ENCODE data around the gene TYRO3. TPM values are rescaled to one million over a fixed set of nuclear protein-coding genes. Genes with fewer than 3 reads are reported as not detected.
"Not testable (repeated sequence)": the region's sequence is repeated elsewhere in the genome, so short reads cannot be mapped to it uniquely, and the experiment has no call there.

TYRO3 gene
- polyA plus RNA-seq, 1 of the 3 experiments (the other 2 are of a cell fraction): 8.7 TPM

DNA sequence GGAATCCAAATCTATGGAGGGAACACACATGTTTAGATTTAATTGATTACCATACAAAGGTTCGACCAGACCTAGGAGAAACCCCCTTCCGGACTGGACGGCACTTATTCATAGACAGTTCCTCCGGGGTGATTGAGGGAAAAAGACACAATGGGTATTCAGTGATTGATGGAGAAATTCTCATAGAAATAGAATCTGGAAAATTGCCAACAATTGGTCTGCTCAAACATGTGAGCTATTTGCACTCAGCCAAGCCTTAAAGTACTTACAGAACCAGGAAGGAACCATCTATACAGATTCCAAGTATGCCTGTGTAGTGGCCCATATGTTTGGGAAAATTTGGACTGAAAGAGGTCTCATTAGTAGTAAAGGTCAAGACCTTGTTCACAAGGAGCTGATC, 30.0 kb downstream of the TYRO3 start:
- CTCF ChIA-PET: not testable (repeated sequence)

DNA sequence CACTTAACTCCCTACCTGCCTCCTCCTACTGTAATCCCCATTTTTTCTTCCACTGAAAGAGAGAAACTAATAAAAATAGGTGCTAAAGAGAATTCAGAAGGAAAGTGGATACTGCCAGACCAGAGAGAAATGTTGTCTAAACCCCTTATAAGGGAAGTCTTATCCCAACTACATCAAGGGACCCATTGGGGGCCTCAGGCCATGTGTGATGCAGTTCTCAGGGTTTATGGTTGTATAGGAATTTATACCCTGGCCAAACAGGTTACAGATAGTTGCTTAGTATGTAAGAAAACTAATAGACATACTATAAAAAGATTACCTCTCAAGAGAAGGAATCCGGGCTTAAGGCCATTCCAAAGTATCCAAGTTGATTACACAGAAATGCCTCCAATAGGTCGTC, 30.6 kb downstream of the TYRO3 start:
- H3K4me1 ChIP-seq (ENCODE audit: control insufficient read depth in 1 of 2, insufficient read depth in 2 of 2, low read depth in 1 of 2, low read length in 1 of 2); H4K20me1 ChIP-seq (ENCODE audit: insufficient read depth); H3K4me3 ChIP-seq (ENCODE audit: low read depth in 2 of 2, low read length in 1 of 2); CTCF ChIA-PET; H3K79me2 ChIP-seq (ENCODE audit: insufficient read depth); H3K9ac ChIP-seq; H3K27me3 ChIP-seq (ENCODE audit: insufficient read depth); H3K9me3 ChIP-seq; POLR2A ChIA-PET; H3K36me3 ChIP-seq (replicated peaks in 1 of 2; ENCODE audit: control insufficient read depth in 1 of 2, insufficient read depth in 2 of 2, low read length in 1 of 2); H3F3A ChIP-seq (replicated peaks; ENCODE audit: insufficient read depth); DNase-seq; H3K27ac ChIP-seq (ENCODE audit: low read depth in 2 of 2, low read length in 1 of 2); H3K9me2 ChIP-seq; H2AFZ ChIP-seq (ENCODE audit: low read depth); H3K4me2 ChIP-seq: not testable (repeated sequence)
- 53% methylated on average over 2 of the region's 2 CpGs for WGBS (ENCODE audit: low lambda C conversion rate)

More for the DNA sequence above, 30.0 kb downstream of the TYRO3 start:
- H2AFZ ChIP-seq (ENCODE audit: low read depth); H3K4me1 ChIP-seq (ENCODE audit: control insufficient read depth in 1 of 2, insufficient read depth in 2 of 2, low read depth in 1 of 2, low read length in 1 of 2); H3K9me3 ChIP-seq; H3K9me2 ChIP-seq; H3K27ac ChIP-seq (ENCODE audit: low read depth in 2 of 2, low read length in 1 of 2); H3K4me3 ChIP-seq (ENCODE audit: low read depth in 2 of 2, low read length in 1 of 2); H3K27me3 ChIP-seq (ENCODE audit: insufficient read depth); H3K36me3 ChIP-seq (replicated peaks in 1 of 2; ENCODE audit: control insufficient read depth in 1 of 2, insufficient read depth in 2 of 2, low read length in 1 of 2); H3F3A ChIP-seq (replicated peaks; ENCODE audit: insufficient read depth); DNase-seq; H4K20me1 ChIP-seq (ENCODE audit: insufficient read depth); H3K79me2 ChIP-seq (ENCODE audit: insufficient read depth); POLR2A ChIA-PET; H3K4me2 ChIP-seq; H3K9ac ChIP-seq: not testable (repeated sequence)
- 86% methylated on average over 4 of the region's 4 CpGs for WGBS (ENCODE audit: low lambda C conversion rate)

DNA sequence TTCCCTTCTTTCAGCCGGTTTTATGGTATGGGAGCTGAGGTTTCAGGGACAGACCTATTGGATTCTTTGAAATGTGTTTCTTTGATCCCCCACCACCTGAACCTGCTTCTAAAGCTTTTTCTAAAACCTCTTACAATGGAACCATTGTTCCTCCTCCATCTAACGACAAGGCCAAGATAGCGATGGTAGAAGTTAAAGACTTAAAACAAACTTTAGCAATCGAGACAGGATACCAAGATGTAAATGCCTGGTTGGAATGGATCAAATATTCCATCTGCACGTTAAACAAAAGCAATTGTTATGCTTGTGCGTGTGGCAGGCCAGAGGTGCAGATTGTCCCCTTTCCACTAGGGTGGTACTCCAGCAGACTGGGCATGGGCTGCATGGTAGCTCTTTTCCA, 32.2 kb downstream of the TYRO3 start:
- POLR2A ChIA-PET: not testable (repeated sequence)
- CTCF ChIA-PET: interaction anchor here (0.5 to 1.5 kb wide), 3 partner anchors 10 to 125 kb away, joined by 3 to 5 read pairs (median 3); no protein-coding TSS in a partner anchor

DNA sequence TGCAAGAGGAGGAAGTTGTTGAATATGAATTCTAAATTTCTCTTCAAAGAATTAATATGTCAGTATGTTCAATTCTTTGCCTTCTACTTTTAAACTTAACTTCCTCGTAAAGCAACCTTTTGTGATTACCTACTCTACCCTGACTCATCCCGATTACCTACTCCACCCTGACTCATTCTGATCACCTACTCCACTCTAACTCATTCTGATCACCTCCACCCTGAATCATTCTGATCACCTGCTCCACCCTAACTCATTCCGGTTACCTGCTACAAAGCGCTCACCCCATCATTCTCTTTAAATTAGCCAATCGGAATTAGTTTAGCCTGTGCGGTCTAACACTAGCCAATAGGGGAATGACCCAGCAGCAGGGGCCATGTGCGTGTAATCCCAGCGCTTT, 33.7 kb downstream of the TYRO3 start:
- H3K27me3 ChIP-seq (ENCODE audit: insufficient read depth); H3K9me3 ChIP-seq; H3K79me2 ChIP-seq (ENCODE audit: insufficient read depth); H3K9ac ChIP-seq; H3K36me3 ChIP-seq (replicated peaks in 1 of 2; ENCODE audit: control insufficient read depth in 1 of 2, insufficient read depth in 2 of 2, low read length in 1 of 2); H3K4me1 ChIP-seq (ENCODE audit: control insufficient read depth in 1 of 2, insufficient read depth in 2 of 2, low read depth in 1 of 2, low read length in 1 of 2); H3K4me3 ChIP-seq (ENCODE audit: low read depth in 2 of 2, low read length in 1 of 2); H3F3A ChIP-seq (replicated peaks; ENCODE audit: insufficient read depth); POLR2A ChIA-PET; H3K27ac ChIP-seq (ENCODE audit: low read depth in 2 of 2, low read length in 1 of 2); H3K9me2 ChIP-seq; H2AFZ ChIP-seq (ENCODE audit: low read depth); H4K20me1 ChIP-seq (ENCODE audit: insufficient read depth); H3K4me2 ChIP-seq; DNase-seq: not testable (repeated sequence)
- WGBS (ENCODE audit: low lambda C conversion rate): 66% methylated on average over 8 of the region's 8 CpGs
- CTCF ChIA-PET: interaction anchor here (4.0 kb wide), 1 partner anchor 11 kb away, joined by 25 read pairs; no protein-coding TSS in a partner anchor

More for the DNA sequence above, 32.2 kb downstream of the TYRO3 start:
- not testable (repeated sequence) for H3K4me2 ChIP-seq; DNase-seq; H3K36me3 ChIP-seq (replicated peaks in 1 of 2; ENCODE audit: control insufficient read depth in 1 of 2, insufficient read depth in 2 of 2, low read length in 1 of 2); H3K4me3 ChIP-seq (ENCODE audit: low read depth in 2 of 2, low read length in 1 of 2); H2AFZ ChIP-seq (ENCODE audit: low read depth); H3K9me2 ChIP-seq; H3K27ac ChIP-seq (ENCODE audit: low read depth in 2 of 2, low read length in 1 of 2); H3K9me3 ChIP-seq; H3K79me2 ChIP-seq (ENCODE audit: insufficient read depth); H3K9ac ChIP-seq; H3K27me3 ChIP-seq (ENCODE audit: insufficient read depth); H4K20me1 ChIP-seq (ENCODE audit: insufficient read depth); H3F3A ChIP-seq (replicated peaks; ENCODE audit: insufficient read depth); H3K4me1 ChIP-seq (ENCODE audit: control insufficient read depth in 1 of 2, insufficient read depth in 2 of 2, low read depth in 1 of 2, low read length in 1 of 2)
- whole genome bisulfite sequencing (ENCODE audit: low lambda C conversion rate): 68% methylated on average over 6 of the region's 6 CpGs
